ENCODE data around the gene ZNF507.
"Not testable (repeated sequence)": the region's sequence is repeated elsewhere in the genome, so short reads cannot be mapped to it uniquely, and the experiment has no call there.

- not testable (repeated sequence) for TF ChIP-seq CTCF (IDR thresholded peaks at IDR 0.05; ENCODE audit: low read depth, low read length); EZH2phosphoT487 (IDR thresholded peaks at IDR 0.05; ENCODE audit: low read depth)
These were observed 29.0 kb downstream of the ZNF507 start for GRCh38 chr19:32374362-32374761.

Measured in OCI-LY3 (cell line).